Neural progenitor cell (in vitro differentiated cells): Measurements from ENCODE around the gene NT5C3A. TPM values are rescaled to one million over a fixed set of nuclear protein-coding genes. Genes with fewer than 3 reads are reported as not detected.

Source experiments
- DNase-seq: peaks from one replicate; pipeline ENCODE4 v3.0.0-alpha.2; 2016; ENCODE audit warnings: low spot score
- H2AFZ ChIP-seq: fragments of 200-600 bp; sonication (generic); replicated peaks from 2 replicates; pipeline ENCODE4 v1.6.1; 2016; ENCODE audit warnings: antibody characterized with exemption
- H3F3A ChIP-seq: fragments of 200-600 bp; sonication (generic); 2 replicates; pipeline ENCODE4 v1.6.1; 2016; ENCODE audit warnings: antibody characterized with exemption, low read depth
- H3K27ac ChIP-seq: fragments of 200-600 bp; sonication (generic); 2 replicates; pipeline ENCODE4 v1.5.1; 2016; ENCODE audit warnings: mild to moderate bottlenecking
- H3K27me3 ChIP-seq: fragments of 200-600 bp; sonication (generic); 2 replicates; pipeline ENCODE4 v1.6.1; 2016; ENCODE audit warnings: mild to moderate bottlenecking, moderate library complexity
- H3K36me3 ChIP-seq: fragments of 200-600 bp; sonication (generic); 2 replicates; pipeline ENCODE4 v1.5.1; 2016
- H3K4me1 ChIP-seq: fragments of 200-600 bp; sonication (generic); 2 replicates; pipeline ENCODE4 v1.6.1; 2016; ENCODE audit warnings: mixed run types
- H3K4me2 ChIP-seq: fragments of 200-600 bp; sonication (generic); 2 replicates; pipeline ENCODE4 v1.6.1; 2016
- H3K4me3 ChIP-seq: fragments of 200-600 bp; sonication (generic); 2 replicates; pipeline ENCODE4 v1.5.1; 2016
- H3K79me2 ChIP-seq: fragments of 200-600 bp; sonication (generic); 2 replicates; pipeline ENCODE4 v1.6.1; 2016; ENCODE audit warnings: low read depth
- H3K9ac ChIP-seq: fragments of 200-600 bp; sonication (generic); 2 replicates; pipeline ENCODE4 v1.6.1; 2016
- H3K9me3 ChIP-seq: fragments of 200-600 bp; sonication (generic); 2 replicates; pipeline ENCODE4 v1.5.1; 2016; ENCODE audit warnings: low read depth
- H4K20me1 ChIP-seq: fragments of 200-600 bp; sonication (generic); 2 replicates; pipeline ENCODE4 v1.6.1; 2016; ENCODE audit warnings: low read depth
- H3K27ac Mint-ChIP-seq: 3 replicates; pipeline ENCODE4 v1.8.0; 2021; ENCODE audit warnings: mixed read lengths
- H3K27me3 Mint-ChIP-seq: 2 replicates; pipeline ENCODE4 v1.8.0; 2022; ENCODE audit warnings: low read depth, mild to moderate bottlenecking, inconsistent platforms, moderate library complexity, mixed read lengths; ENCODE audit not compliant: insufficient read depth
- H3K36me3 Mint-ChIP-seq: 3 replicates; pipeline ENCODE4 v1.8.0; 2021; ENCODE audit warnings: mixed read lengths
- H3K4me1 Mint-ChIP-seq: 3 replicates; pipeline ENCODE4 v1.8.0; 2021; ENCODE audit warnings: mixed read lengths
- H3K4me3 Mint-ChIP-seq: 3 replicates; pipeline ENCODE4 v1.8.0; 2021; ENCODE audit warnings: mild to moderate bottlenecking, moderate library complexity, mixed read lengths
- H3K9me3 Mint-ChIP-seq: 3 replicates; pipeline ENCODE4 v1.8.0; 2020; ENCODE audit warnings: mixed read lengths
- EZH2 ChIP-seq: fragments of 200-600 bp; sonication (generic); IDR thresholded peaks from 2 replicates; pipeline ENCODE4 v1.6.1; 2017; ENCODE audit warnings: antibody characterized with exemption, mild to moderate bottlenecking, moderate library complexity
- EZH2phosphoT487 ChIP-seq: fragments of 200-600 bp; sonication (generic); IDR thresholded peaks from 2 replicates; pipeline ENCODE4 v1.6.1; 2017; ENCODE audit warnings: antibody characterized with exemption
- total RNA-seq: library from RNA; depleted of rRNA; stranded (reverse); fragments of >200 nt; gene quantifications from 2 replicates; pipeline ENCODE4 v1.2.3, GENCODE V29; 2015; ENCODE audit warnings: low replicate concordance
- TF ChIP-seq, protein P1 (sequence below): fragments of 200-600 bp; sonication (generic); IDR thresholded peaks from 2 replicates; pipeline ENCODE4 v1.5.1; 2017; ENCODE audit warnings: antibody characterized with exemption, mild to moderate bottlenecking

The NT5C3A gene
- total RNA-seq, 1 donor from 2014 or later, result 72.1 TPM

- Histone ChIP-seq H3F3A (no peaks in the 10 kb centered on the region), H3K79me2 (no peaks in the 10 kb centered on the region), H3K4me2 (no peak overlapping the region), H3K9me3 (no peaks in the 10 kb centered on the region), H2AFZ (no peak overlapping the region), H3K27me3 (no peaks in the 10 kb centered on the region), H3K4me3 (no peak overlapping the region), H4K20me1 (no peaks in the 10 kb centered on the region), H3K27ac (no peak overlapping the region), H3K4me1 (no peaks in the 10 kb centered on the region), H3K36me3 (no peaks in the 10 kb centered on the region), H3K9ac (no peak overlapping the region)
- TF ChIP-seq, protein P1, sequence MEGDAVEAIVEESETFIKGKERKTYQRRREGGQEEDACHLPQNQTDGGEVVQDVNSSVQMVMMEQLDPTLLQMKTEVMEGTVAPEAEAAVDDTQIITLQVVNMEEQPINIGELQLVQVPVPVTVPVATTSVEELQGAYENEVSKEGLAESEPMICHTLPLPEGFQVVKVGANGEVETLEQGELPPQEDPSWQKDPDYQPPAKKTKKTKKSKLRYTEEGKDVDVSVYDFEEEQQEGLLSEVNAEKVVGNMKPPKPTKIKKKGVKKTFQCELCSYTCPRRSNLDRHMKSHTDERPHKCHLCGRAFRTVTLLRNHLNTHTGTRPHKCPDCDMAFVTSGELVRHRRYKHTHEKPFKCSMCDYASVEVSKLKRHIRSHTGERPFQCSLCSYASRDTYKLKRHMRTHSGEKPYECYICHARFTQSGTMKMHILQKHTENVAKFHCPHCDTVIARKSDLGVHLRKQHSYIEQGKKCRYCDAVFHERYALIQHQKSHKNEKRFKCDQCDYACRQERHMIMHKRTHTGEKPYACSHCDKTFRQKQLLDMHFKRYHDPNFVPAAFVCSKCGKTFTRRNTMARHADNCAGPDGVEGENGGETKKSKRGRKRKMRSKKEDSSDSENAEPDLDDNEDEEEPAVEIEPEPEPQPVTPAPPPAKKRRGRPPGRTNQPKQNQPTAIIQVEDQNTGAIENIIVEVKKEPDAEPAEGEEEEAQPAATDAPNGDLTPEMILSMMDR, result no peak
- TF ChIP-seq EZH2 (no peak), EZH2phosphoT487 (no peak)
- H3K27ac Mint-ChIP-seq, result no peak overlapping the region
- peaks cover 2% of the 10 kb centered on the region for H3K27me3 Mint-ChIP-seq
- DNase-seq, result no peak
- H3K9me3 Mint-ChIP-seq, result peaks cover 10% of the 10 kb centered on the region
- no peaks in the 10 kb centered on the region for H3K36me3 Mint-ChIP-seq
- no peaks in the 10 kb centered on the region for H3K4me1 Mint-ChIP-seq
- no peak overlapping the region for H3K4me3 Mint-ChIP-seq
Measured at GRCh38 chr7:33075818-33076518, 13.4 kb upstream of the NT5C3A start.

- no peaks in the 10 kb centered on the region for H3K36me3 ChIP-seq
- no peaks in the 10 kb centered on the region for H3K4me1 ChIP-seq
- DNase-seq, result no peak
- no peak overlapping the region for H3K4me2 ChIP-seq
- H4K20me1 ChIP-seq, result no peaks in the 10 kb centered on the region
- no peak overlapping the region for H3K27ac Mint-ChIP-seq
- H3K4me3 ChIP-seq, result no peak overlapping the region
- TF ChIP-seq, protein P1, result no peak
- TF ChIP-seq EZH2phosphoT487 (no peak), EZH2 (no peak)
- no peaks in the 10 kb centered on the region for H3K4me1 Mint-ChIP-seq
- no peak overlapping the region for H3K27ac ChIP-seq
- H3K9me3 ChIP-seq, result no peaks in the 10 kb centered on the region
- no peaks in the 10 kb centered on the region for H3K79me2 ChIP-seq
- H3K27me3 ChIP-seq, result no peaks in the 10 kb centered on the region
- H3K9me3 Mint-ChIP-seq, result peaks cover 29% of the 10 kb centered on the region
- H2AFZ ChIP-seq, result no peak overlapping the region
- no peaks in the 10 kb centered on the region for H3K36me3 Mint-ChIP-seq
- H3K27me3 Mint-ChIP-seq, result peaks cover 3% of the 10 kb centered on the region
- no peaks in the 10 kb centered on the region for H3F3A ChIP-seq
- no peak overlapping the region for H3K9ac ChIP-seq
- no peak overlapping the region for H3K4me3 Mint-ChIP-seq
Measured at GRCh38 chr7:33073243-33073642, 10.7 kb upstream of the NT5C3A start.

- H3K27ac ChIP-seq, result no peak overlapping the region
- no peak overlapping the region for H3K9ac ChIP-seq
- Mint-ChIP-seq H3K36me3 (no peaks in the 10 kb centered on the region), H3K4me1 (no peaks in the 10 kb centered on the region), H3K4me3 (no peak overlapping the region), H3K27ac (no peak overlapping the region), H3K27me3 (peaks cover 3% of the 10 kb centered on the region), H3K9me3 (peaks cover 29% of the 10 kb centered on the region)
- DNase-seq, result no peak
- H3K4me2 ChIP-seq, result no peak overlapping the region
- no peaks in the 10 kb centered on the region for H3F3A ChIP-seq
- H3K27me3 ChIP-seq, result no peaks in the 10 kb centered on the region
- no peaks in the 10 kb centered on the region for H3K79me2 ChIP-seq
- no peak overlapping the region for H3K4me3 ChIP-seq
- H3K36me3 ChIP-seq, result no peaks in the 10 kb centered on the region
- no peaks in the 10 kb centered on the region for H3K9me3 ChIP-seq
- TF ChIP-seq, protein P1, result no peak
- no peak for TF ChIP-seq EZH2phosphoT487
- TF ChIP-seq EZH2, result no peak
- no peaks in the 10 kb centered on the region for H4K20me1 ChIP-seq
- no peak overlapping the region for H2AFZ ChIP-seq
- H3K4me1 ChIP-seq, result no peaks in the 10 kb centered on the region
Measured at GRCh38 chr7:33072471-33072870, 9.9 kb upstream of the NT5C3A start.
